HL-60 (cell line): Measurements from ENCODE around the gene NOS1.
"Not testable (repeated sequence)": the region's sequence is repeated elsewhere in the genome, so short reads cannot be mapped to it uniquely, and the experiment has no call there.

ENCODE experiments used
- DNase-seq, 2 experiments: peaks; one replicate each; pipeline ENCODE4 v3.0.0-alpha.2; 2010 to 2020; ENCODE audit warnings: low read depth in 1 of 2, low spot score in 1 of 2
- H3K27ac ChIP-seq: fragments of 250-450 bp; sonication (Bioruptor Pico); replicated peaks from 2 replicates; pipeline ENCODE4 v1.5.1; 2020; ENCODE audit warnings: mild to moderate bottlenecking, moderate library complexity
- H3K27me3 ChIP-seq: fragments of 250-450 bp; sonication (Bioruptor Pico); 2 replicates; pipeline ENCODE4 v1.5.1; 2021; ENCODE audit warnings: mild to moderate bottlenecking, moderate library complexity; ENCODE audit not compliant: insufficient read depth, poor library complexity, severe bottlenecking
- H3K4me3 ChIP-seq: replicated peaks from 2 replicates; pipeline ENCODE4 v1.5.1; 2011; ENCODE audit warnings: mild to moderate bottlenecking, control low read depth, low read length; ENCODE audit not compliant: insufficient read depth
- GABPA ChIP-seq: IDR thresholded peaks from 2 replicates; pipeline ENCODE4 v1.6.1; 2012; ENCODE audit warnings: low read depth
- POLR2AphosphoS5 ChIP-seq: IDR thresholded peaks from 2 replicates; pipeline ENCODE4 v1.6.1; 2012; ENCODE audit warnings: low read depth
- SPI1 ChIP-seq: IDR thresholded peaks from 2 replicates; pipeline ENCODE4 v1.6.1; 2012; ENCODE audit warnings: low read depth, mild to moderate bottlenecking, borderline replicate concordance
- TF ChIP-seq, protein P1 (sequence below): IDR thresholded peaks from 2 replicates; pipeline ENCODE4 v1.6.1; 2012; ENCODE audit warnings: low read depth; ENCODE audit not compliant: insufficient replicate concordance
- TF ChIP-seq, protein P2 (sequence below): IDR thresholded peaks from one replicate; pipeline ENCODE4 v1.5.1; 2011; ENCODE audit warnings: low read length, control low read depth, inconsistent platforms; ENCODE audit not compliant: insufficient read depth

NOS1 gene

DNA sequence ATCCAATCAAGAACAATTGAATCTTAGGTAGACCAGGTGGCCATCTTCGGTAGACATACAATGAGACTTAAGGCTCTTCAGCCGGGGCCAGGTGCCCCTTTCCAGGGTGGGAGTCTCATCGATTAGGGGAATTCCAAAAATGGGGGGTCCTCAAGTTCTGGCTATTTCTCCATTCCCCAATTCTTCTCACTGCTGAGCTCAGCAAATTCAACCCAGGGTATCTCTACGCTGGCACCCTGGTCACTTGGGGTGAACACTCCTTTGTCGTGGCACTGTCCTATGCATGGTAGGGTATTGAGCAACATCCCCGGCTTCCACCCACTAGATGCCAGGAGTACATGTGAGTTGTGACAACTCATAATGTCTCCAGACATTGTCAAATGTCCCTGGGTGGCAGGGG, 136.2 kb downstream of the NOS1 start:
- H3K27me3 ChIP-seq = no peaks in the 10 kb centered on the region
- DNase-seq = no peak
- TF ChIP-seq POLR2AphosphoS5 = no peak
- no peak overlapping the region for H3K4me3 ChIP-seq
- no peak overlapping the region for H3K27ac ChIP-seq

DNA sequence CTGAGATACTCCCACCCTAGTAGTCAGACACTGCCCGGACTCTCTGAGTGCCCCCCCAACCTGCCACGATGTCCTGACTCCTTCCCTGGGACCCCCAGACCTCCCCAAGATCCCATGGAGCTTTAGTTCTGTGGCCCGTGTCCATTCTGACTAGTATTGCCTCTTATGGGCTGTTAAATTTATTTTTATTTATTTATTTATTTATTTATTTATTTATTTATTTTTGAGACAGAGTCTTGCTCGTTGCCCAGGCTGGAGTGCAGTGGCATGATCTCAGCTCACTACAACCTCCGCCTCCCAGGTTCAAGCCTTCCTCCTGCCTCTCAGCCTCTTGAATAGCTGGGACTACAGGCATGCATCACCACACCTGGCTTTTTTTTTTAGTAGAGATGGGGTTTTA, 140.5 kb downstream of the NOS1 start:
- H3K27ac ChIP-seq, DNase-seq, H3K4me3 ChIP-seq, H3K27me3 ChIP-seq: not testable (repeated sequence)

DNA sequence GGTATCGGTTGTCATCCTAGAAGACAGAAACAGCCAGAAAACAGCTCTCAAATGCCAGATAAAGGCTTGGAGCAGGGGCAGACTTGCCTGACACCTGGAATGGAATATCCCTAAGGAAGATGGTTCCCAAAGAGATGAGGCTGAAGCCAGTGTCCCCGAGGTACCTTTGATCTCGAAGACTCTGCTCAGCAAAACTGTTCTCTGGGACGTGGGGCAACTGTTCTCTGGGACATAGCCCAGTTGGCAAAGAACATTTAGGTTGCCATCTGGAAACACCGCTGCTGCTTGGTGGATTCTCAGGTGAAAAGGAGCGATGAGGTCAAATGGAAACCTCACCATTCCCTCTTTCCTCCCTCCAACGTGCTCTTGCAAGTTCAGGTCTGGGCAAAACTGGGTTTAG, 143.3 kb downstream of the NOS1 start:
- DNase-seq = no peak
- H3K27ac ChIP-seq = no peak overlapping the region
- no peaks in the 10 kb centered on the region for H3K27me3 ChIP-seq
- H3K4me3 ChIP-seq = no peak overlapping the region
- TF ChIP-seq GABPA (no peak), POLR2AphosphoS5 (no peak), SPI1 (no peak)
- TF ChIP-seq, protein P1, sequence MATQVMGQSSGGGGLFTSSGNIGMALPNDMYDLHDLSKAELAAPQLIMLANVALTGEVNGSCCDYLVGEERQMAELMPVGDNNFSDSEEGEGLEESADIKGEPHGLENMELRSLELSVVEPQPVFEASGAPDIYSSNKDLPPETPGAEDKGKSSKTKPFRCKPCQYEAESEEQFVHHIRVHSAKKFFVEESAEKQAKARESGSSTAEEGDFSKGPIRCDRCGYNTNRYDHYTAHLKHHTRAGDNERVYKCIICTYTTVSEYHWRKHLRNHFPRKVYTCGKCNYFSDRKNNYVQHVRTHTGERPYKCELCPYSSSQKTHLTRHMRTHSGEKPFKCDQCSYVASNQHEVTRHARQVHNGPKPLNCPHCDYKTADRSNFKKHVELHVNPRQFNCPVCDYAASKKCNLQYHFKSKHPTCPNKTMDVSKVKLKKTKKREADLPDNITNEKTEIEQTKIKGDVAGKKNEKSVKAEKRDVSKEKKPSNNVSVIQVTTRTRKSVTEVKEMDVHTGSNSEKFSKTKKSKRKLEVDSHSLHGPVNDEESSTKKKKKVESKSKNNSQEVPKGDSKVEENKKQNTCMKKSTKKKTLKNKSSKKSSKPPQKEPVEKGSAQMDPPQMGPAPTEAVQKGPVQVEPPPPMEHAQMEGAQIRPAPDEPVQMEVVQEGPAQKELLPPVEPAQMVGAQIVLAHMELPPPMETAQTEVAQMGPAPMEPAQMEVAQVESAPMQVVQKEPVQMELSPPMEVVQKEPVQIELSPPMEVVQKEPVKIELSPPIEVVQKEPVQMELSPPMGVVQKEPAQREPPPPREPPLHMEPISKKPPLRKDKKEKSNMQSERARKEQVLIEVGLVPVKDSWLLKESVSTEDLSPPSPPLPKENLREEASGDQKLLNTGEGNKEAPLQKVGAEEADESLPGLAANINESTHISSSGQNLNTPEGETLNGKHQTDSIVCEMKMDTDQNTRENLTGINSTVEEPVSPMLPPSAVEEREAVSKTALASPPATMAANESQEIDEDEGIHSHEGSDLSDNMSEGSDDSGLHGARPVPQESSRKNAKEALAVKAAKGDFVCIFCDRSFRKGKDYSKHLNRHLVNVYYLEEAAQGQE = no peak
- TF ChIP-seq, protein P2, sequence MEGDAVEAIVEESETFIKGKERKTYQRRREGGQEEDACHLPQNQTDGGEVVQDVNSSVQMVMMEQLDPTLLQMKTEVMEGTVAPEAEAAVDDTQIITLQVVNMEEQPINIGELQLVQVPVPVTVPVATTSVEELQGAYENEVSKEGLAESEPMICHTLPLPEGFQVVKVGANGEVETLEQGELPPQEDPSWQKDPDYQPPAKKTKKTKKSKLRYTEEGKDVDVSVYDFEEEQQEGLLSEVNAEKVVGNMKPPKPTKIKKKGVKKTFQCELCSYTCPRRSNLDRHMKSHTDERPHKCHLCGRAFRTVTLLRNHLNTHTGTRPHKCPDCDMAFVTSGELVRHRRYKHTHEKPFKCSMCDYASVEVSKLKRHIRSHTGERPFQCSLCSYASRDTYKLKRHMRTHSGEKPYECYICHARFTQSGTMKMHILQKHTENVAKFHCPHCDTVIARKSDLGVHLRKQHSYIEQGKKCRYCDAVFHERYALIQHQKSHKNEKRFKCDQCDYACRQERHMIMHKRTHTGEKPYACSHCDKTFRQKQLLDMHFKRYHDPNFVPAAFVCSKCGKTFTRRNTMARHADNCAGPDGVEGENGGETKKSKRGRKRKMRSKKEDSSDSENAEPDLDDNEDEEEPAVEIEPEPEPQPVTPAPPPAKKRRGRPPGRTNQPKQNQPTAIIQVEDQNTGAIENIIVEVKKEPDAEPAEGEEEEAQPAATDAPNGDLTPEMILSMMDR = no peak

DNA sequence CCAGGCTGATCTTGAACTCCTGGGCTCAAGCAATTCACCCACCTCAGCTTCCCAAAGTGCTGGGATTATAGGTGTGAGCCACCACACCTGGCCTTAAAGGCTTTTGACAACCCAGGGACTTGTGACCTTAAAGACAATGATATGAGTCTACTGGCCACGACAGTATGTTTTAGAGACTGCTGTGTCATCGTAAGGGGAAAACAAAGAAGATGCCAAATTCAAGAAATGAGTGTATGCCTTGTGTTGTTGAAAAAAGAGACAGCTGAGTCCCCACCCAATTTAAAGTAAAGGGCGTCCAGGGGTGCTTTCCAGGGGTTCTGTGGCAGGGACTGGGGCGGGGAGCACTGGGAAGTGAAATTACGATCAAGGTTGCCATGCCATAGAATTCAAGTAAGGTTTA, 144.7 kb downstream of the NOS1 start:
- Histone ChIP-seq H3K27me3 (no peaks in the 10 kb centered on the region), H3K4me3 (no peak overlapping the region), H3K27ac (no peak overlapping the region)
- TF ChIP-seq GABPA = no peak
- TF ChIP-seq, protein P2 = no peak
- no peak for TF ChIP-seq POLR2AphosphoS5
- TF ChIP-seq, protein P1 = no peak
- TF ChIP-seq SPI1 = no peak
- DNase-seq = no peak

DNA sequence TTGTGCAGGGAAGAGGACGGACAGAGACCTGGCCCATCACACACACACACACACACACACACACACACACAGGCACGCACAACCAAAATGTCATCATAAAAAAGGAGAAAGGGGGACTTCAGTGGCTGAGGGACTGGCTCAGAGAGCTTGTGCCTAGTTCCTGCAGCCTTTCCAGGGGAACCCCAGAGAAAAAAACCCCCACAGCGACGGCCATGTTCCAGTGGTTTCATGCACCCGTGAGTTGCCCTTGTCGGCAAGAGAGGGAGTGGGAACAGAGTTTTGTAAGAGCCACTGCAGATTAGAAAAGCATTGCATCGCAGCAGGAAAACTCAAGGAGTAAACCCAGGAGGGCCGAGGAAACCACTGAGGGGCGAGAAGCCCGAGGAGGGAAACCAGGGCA, 146.6 kb downstream of the NOS1 start:
- no peak for DNase-seq
- no peaks in the 10 kb centered on the region for H3K27me3 ChIP-seq
- TF ChIP-seq, protein P2 = no peak
- TF ChIP-seq POLR2AphosphoS5 = no peak
- no peak for TF ChIP-seq SPI1
- TF ChIP-seq GABPA = no peak
- TF ChIP-seq, protein P1 = no peak
- H3K4me3 ChIP-seq = no peak overlapping the region
- H3K27ac ChIP-seq = no peak overlapping the region
